Ishikawa (cell line): Measurements from ENCODE around the gene PRMT7.

Source experiments
- CEBPB ChIP-seq: IDR thresholded peaks from 2 replicates; pipeline ENCODE4 v1.6.1; 2012
- EGR1 ChIP-seq: IDR thresholded peaks from 2 replicates; pipeline ENCODE4 v1.6.1; 2012
- EP300 ChIP-seq: IDR thresholded peaks from 2 replicates; pipeline ENCODE4 v1.6.1; 2012; ENCODE audit warnings: borderline replicate concordance
- TAF1 ChIP-seq: IDR thresholded peaks from 2 replicates; pipeline ENCODE4 v1.6.1; 2012; ENCODE audit warnings: low read depth, mild to moderate bottlenecking
- TCF12 ChIP-seq: IDR thresholded peaks from 2 replicates; pipeline ENCODE4 v1.6.1; 2012; ENCODE audit warnings: low read depth

DNA sequence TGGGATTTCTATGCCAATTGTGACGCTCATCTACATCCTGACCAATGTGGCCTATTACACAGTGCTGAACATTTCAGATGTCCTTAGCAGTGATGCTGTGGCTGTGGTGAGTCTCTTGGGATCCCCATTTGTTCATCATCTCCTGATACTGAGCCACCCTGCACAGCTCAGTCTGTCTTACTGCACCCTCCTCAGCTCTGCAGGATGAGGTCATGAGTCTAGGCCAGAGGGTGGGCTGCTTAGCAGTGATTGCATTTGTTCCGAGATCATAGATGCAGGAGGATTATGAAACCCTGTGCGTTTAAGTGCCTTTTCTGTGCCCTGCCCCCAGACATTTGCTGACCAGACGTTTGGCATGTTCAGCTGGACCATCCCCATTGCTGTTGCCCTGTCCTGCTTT is 19.6 kb upstream of the PRMT7 start:
- TF ChIP-seq TAF1 (no peak), EGR1 (no peak), EP300 (no peak), TCF12 (no peak), CEBPB (no peak)
